ENCODE measurements around the gene AP2A1. TPM values are rescaled to one million over a fixed set of nuclear protein-coding genes. Genes with fewer than 3 reads are reported as not detected.
"Not testable (repeated sequence)": the region's sequence is repeated elsewhere in the genome, so short reads cannot be mapped to it uniquely, and the experiment has no call there.

AP2A1 gene
- total RNA-seq = 10 to 100 TPM; 50.7 to 77.8 (median 65.8) TPM

DNA sequence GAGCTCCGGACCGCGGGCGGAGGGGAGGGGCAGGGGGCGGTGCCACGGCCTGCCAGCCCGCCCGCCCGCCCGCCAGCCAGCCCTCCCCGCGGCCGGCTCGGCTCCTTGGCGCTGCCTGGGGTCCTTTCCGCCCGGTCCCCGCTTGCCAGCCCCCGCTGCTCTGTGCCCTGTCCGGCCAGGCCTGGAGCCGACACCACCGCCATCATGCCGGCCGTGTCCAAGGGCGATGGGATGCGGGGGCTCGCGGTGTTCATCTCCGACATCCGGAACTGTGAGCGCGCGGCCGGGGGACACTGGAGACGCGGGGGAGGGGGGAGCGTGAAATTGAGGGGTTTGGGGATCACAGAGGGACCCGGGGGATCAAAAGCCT is at the start of gene AP2A1:
TSS of gene AP2A1 (plus strand) at position 72 of the 370 bp plus-strand sequence. CDS start at position 205, 133 bp downstream.
- intact Hi-C loops (cut with DNase I) = no loop called here
- peak within 1 kb of the TSS; percentile 79 to 98 (median 92) for H3K4me3 ChIP-seq
- 0% methylated on average over 1 of the region's 38 CpGs; no CpG with 5 or more reads in 1 of the 2 donors for WGBS, 2 donors
- H3K27ac ChIP-seq = peak within 1 kb of the TSS; percentile 92 to 96 (median 94)
- DNase-seq = no peak
- no peaks in the 10 kb centered on the region for H3K9me3 ChIP-seq
- no peaks in the 10 kb centered on the region for H3K27me3 ChIP-seq
- H3K4me1 ChIP-seq = peaks cover 13 to 47% (median 16%) of the 10 kb centered on the region in 3 donors
- peaks cover 0 to 6% (median 0%) of the 10 kb centered on the region in 3 donors for H3K36me3 ChIP-seq
- TF ChIP-seq, protein P1, sequence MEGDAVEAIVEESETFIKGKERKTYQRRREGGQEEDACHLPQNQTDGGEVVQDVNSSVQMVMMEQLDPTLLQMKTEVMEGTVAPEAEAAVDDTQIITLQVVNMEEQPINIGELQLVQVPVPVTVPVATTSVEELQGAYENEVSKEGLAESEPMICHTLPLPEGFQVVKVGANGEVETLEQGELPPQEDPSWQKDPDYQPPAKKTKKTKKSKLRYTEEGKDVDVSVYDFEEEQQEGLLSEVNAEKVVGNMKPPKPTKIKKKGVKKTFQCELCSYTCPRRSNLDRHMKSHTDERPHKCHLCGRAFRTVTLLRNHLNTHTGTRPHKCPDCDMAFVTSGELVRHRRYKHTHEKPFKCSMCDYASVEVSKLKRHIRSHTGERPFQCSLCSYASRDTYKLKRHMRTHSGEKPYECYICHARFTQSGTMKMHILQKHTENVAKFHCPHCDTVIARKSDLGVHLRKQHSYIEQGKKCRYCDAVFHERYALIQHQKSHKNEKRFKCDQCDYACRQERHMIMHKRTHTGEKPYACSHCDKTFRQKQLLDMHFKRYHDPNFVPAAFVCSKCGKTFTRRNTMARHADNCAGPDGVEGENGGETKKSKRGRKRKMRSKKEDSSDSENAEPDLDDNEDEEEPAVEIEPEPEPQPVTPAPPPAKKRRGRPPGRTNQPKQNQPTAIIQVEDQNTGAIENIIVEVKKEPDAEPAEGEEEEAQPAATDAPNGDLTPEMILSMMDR (IDR thresholded peaks at IDR 0.05) = no peak
- TF ChIP-seq POLR2A (IDR thresholded peaks at IDR 0.05) = peak in 1 of 4 donors; percentile 60

DNA sequence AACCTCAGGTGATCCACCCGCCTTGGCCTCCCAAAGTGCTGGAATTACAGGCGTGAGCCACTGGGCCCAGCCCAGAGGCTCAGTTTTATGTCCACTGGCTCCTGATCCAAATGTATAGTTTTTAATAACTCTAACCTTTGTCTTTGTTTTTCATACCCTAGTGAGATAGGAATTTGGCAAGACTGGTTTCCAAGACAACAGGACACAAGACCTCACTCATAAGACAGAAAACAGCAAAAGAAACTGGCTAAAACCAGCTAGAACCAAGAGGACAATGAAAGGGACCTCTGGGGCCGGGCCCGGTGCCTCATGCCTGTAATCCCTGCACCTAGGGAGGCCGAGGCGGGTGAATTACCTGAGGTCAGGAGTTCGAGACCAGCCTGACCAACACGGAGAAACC is 48.3 kb upstream of the AP2A1 start:
- no peaks in the 10 kb centered on the region for H3K36me3 ChIP-seq
- H3K27me3 ChIP-seq = no peaks in the 10 kb centered on the region
- DNase-seq = no peak
- H3K4me3 ChIP-seq = no peak overlapping the region
- 73 to 90% methylated on average over 5 to 8 of the region's 8 CpGs for WGBS, 2 donors
- peaks cover 0 to 22% (median 0%) of the 10 kb centered on the region in 3 donors for H3K4me1 ChIP-seq
- intact Hi-C loops (cut with DNase I) = no loop called here
- no peak for TF ChIP-seq POLR2A (IDR thresholded peaks at IDR 0.05)
- TF ChIP-seq, protein P1 (IDR thresholded peaks at IDR 0.05) = no peak
- no peak overlapping the region for H3K27ac ChIP-seq
- H3K9me3 ChIP-seq = no peaks in the 10 kb centered on the region

DNA sequence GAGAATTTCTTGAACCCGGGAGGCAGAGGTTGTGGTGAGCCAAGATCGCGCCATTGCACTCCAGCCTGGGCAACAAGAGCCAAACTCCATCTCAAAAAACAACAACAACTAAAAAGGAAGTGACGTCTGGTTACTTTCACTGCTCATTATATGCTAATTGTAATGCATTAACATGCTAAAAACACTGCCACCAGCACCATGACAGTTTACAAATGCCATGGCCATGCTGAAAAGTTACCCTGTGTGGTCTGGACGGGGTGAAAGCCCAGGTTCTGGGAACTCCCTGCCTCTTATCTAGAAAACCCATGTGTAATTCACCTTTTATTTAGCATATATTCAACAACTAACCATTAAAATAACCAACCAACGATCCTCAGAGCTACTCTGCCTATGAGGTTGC is 47.8 kb upstream of the AP2A1 start:
- H3K4me3 ChIP-seq = no peak overlapping the region
- no peak for TF ChIP-seq POLR2A (IDR thresholded peaks at IDR 0.05)
- no peak for DNase-seq
- H3K27ac ChIP-seq = no peak overlapping the region
- intact Hi-C loops (cut with DNase I) = no loop called here
- H3K36me3 ChIP-seq = no peaks in the 10 kb centered on the region
- H3K9me3 ChIP-seq = no peaks in the 10 kb centered on the region
- WGBS, 2 donors = 74 to 77% methylated on average over 5 to 6 of the region's 6 CpGs
- no peaks in the 10 kb centered on the region for H3K27me3 ChIP-seq
- peaks cover 0 to 17% (median 0%) of the 10 kb centered on the region in 3 donors for H3K4me1 ChIP-seq

DNA sequence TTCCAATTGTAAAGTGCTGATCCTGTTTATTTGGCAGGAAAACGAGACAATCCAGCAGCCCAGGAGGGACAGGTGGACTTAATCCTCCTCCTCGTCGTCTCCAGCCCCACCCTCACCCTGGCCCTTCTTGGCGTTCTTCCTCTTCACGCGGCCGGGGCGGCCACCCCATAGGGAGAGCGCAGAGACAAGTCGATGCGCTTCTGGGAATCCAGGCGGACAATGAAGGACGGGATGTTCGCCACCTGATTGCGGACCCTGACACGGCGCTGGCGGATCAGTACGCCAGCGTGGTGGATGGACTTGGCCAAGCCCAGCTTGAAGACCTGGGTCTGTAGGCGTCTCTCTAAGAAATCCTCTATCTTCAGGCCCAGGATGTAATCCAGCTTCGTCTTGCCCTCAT is 47.4 kb upstream of the AP2A1 start:
- WGBS, 2 donors = 53 to 73% methylated on average over 4 to 12 of the region's 22 CpGs
- H3K27ac ChIP-seq; intact Hi-C loops (cut with DNase I); H3K36me3 ChIP-seq; H3K27me3 ChIP-seq; H3K9me3 ChIP-seq; H3K4me3 ChIP-seq; DNase-seq: not testable (repeated sequence)
- peaks cover 0 to 16% (median 0%) of the 10 kb centered on the region in 3 donors for H3K4me1 ChIP-seq

DNA sequence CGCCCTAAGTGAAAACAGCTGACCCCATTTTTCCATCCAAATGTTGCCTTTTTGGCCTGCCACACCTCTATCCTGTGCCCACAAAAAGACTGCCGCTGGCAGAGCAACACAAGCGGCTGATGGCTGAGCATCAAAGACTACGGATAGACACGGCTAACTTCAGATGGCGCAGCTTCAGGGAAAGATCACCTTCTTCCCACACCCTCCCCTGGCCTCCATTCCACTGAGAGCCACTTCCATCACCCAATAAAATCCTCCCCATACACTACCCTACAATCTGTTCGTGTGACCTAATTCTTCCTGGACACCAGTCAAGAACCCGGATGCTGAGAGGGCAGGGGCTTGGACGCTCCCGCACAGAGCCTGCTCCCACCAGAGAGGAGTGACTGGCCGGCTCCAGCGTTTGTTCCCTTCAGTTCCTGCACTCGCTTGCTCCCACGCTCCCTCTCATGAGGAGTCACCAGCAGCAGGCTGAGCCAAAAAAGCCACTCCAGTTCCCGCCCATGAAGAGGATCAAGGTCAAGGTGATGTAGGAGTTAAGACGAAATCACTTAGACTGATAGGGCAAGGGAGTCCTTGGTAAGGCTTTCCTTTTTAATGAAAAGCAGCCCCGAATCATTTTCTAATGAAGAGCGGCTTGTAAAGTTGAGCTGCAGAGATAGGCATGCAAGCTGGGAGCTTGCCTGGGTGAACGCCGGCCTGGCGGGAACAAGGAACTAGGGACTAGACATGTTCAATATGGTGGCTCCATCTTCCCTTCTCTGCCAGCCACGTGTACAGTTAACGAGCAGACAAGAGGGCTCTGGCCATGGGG is 39.4 kb upstream of the AP2A1 start:
- no peaks in the 10 kb centered on the region for H3K9me3 ChIP-seq
- H3K36me3 ChIP-seq = no peaks in the 10 kb centered on the region
- 69 to 80% methylated on average over 12 to 23 of the region's 23 CpGs for WGBS, 2 donors
- H3K27me3 ChIP-seq = no peaks in the 10 kb centered on the region
- H3K4me3 ChIP-seq = no peak overlapping the region
- TF ChIP-seq POLR2A (IDR thresholded peaks at IDR 0.05) = no peak
- TF ChIP-seq, protein P1 (IDR thresholded peaks at IDR 0.05) = no peak
- DNase-seq = no peak
- H3K4me1 ChIP-seq = no peaks in the 10 kb centered on the region
- intact Hi-C loops (cut with DNase I) = no loop called here
- H3K27ac ChIP-seq = peak overlapping the region in 1 of 4 donors; percentile 7

DNA sequence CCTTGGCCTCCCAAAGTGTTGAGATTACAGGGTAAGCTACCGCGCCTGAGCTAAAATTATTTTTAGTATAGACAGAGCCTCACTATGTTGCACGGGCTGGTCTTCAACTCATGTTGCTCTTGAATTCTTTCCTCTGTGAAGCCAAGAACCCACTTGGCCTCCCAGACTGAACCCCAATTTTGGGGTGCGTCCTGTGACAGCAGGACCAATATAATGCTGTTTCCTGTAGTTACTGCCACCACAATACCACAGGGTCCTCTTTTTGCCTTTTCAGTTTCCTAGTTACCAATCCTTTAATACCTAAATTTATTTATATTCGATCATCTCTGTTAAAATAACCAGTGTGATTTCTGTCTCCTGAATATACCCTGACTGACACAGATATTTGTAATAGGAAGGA is 36.6 kb upstream of the AP2A1 start:
- no peaks in the 10 kb centered on the region for H3K4me1 ChIP-seq
- no peak overlapping the region for H3K27ac ChIP-seq
- intact Hi-C loops (cut with DNase I) = no loop called here
- no peaks in the 10 kb centered on the region for H3K9me3 ChIP-seq
- TF ChIP-seq, protein P1 (IDR thresholded peaks at IDR 0.05) = no peak
- no peak for TF ChIP-seq POLR2A (IDR thresholded peaks at IDR 0.05)
- H3K4me3 ChIP-seq = no peak overlapping the region
- DNase-seq = no peak
- no peaks in the 10 kb centered on the region for H3K27me3 ChIP-seq
- no peaks in the 10 kb centered on the region for H3K36me3 ChIP-seq
- WGBS, 2 donors = 63 to 69% methylated on average over 5 of the region's 5 CpGs
